Measurements from ENCODE around the gene HOMER2. TPM values are rescaled to one million over a fixed set of nuclear protein-coding genes. Genes with fewer than 3 reads are reported as not detected.
A peak's percentile ranks its signal among the peaks of the same experiment; 100 is the strongest.

Gene HOMER2
- total RNA-seq, 1 donor from 2014 or later, result 75.3 TPM

GRCh38 chr15:82993144-82993543, 40.6 kb upstream of the HOMER2 start:
- Histone ChIP-seq H3K4me3 (ENCODE audit: low read depth, low read length) (no peak overlapping the region), H3K36me3 (ENCODE audit: control insufficient read depth, insufficient read depth, low read length) (peaks cover 1% of the 10 kb centered on the region), H3K27me3 (ENCODE audit: control insufficient read depth, insufficient read depth, low read length) (no peaks in the 10 kb centered on the region)
- DNase-seq (ENCODE audit: low read depth) (no peak), FAIRE-seq (no peak)
- no peak for TF ChIP-seq CTCF (IDR thresholded peaks at IDR 0.05; ENCODE audit: insufficient read depth, low read length, severe bottlenecking)

- no peak for FAIRE-seq
Observed at GRCh38 chr15:82992436-82992998, 40.0 kb upstream of the HOMER2 start.

GRCh38 chr15:82986442-82986780, 33.9 kb upstream of the HOMER2 start:
- H3K36me3 ChIP-seq (ENCODE audit: control insufficient read depth, insufficient read depth, low read length), result peaks cover 1% of the 10 kb centered on the region
- FAIRE-seq (no peak), DNase-seq (ENCODE audit: low read depth) (peak; percentile 20)
- peak overlapping the region; percentile 54 for H3K4me3 ChIP-seq (ENCODE audit: low read depth, low read length)
- no peaks in the 10 kb centered on the region for H3K27me3 ChIP-seq (ENCODE audit: control insufficient read depth, insufficient read depth, low read length)
- no peak for TF ChIP-seq CTCF (IDR thresholded peaks at IDR 0.05; ENCODE audit: insufficient read depth, low read length, severe bottlenecking)

More at GRCh38 chr15:82992436-82992998, 40.0 kb upstream of the HOMER2 start:
- Histone ChIP-seq H3K4me3 (ENCODE audit: low read depth, low read length) (no peak overlapping the region), H3K27me3 (ENCODE audit: control insufficient read depth, insufficient read depth, low read length) (no peaks in the 10 kb centered on the region), H3K36me3 (ENCODE audit: control insufficient read depth, insufficient read depth, low read length) (peaks cover 1% of the 10 kb centered on the region)
- TF ChIP-seq CTCF (IDR thresholded peaks at IDR 0.05; ENCODE audit: insufficient read depth, low read length, severe bottlenecking), result no peak
- DNase-seq (ENCODE audit: low read depth), result no peak

- DNase-seq (ENCODE audit: low read depth) (peak; percentile 92), FAIRE-seq (peak; percentile 23)
- Histone ChIP-seq H3K27me3 (ENCODE audit: control insufficient read depth, insufficient read depth, low read length) (no peaks in the 10 kb centered on the region), H3K36me3 (ENCODE audit: control insufficient read depth, insufficient read depth, low read length) (peaks cover 1% of the 10 kb centered on the region), H3K4me3 (ENCODE audit: low read depth, low read length) (peak within 1 kb of the TSS; percentile 54)
- no peak for TF ChIP-seq CTCF (IDR thresholded peaks at IDR 0.05; ENCODE audit: insufficient read depth, low read length, severe bottlenecking)
Observed at GRCh38 chr15:82985688-82986441, 33.3 kb upstream of the HOMER2 start, which contains the start of gene RAMAC. Gene RAMAC (plus strand): TSS chr15:82986210. CDS start chr15:82989019, 2,809 bp downstream.

GRCh38 chr15:82980981-82981380, 28.5 kb upstream of the HOMER2 start:
- TF ChIP-seq CTCF (IDR thresholded peaks at IDR 0.05; ENCODE audit: insufficient read depth, low read length, severe bottlenecking), result no peak
- DNase-seq (ENCODE audit: low read depth), result no peak
- no peaks in the 10 kb centered on the region for H3K27me3 ChIP-seq (ENCODE audit: control insufficient read depth, insufficient read depth, low read length)
- FAIRE-seq, result no peak
- no peak overlapping the region for H3K4me3 ChIP-seq (ENCODE audit: low read depth, low read length)
- H3K36me3 ChIP-seq (ENCODE audit: control insufficient read depth, insufficient read depth, low read length), result no peaks in the 10 kb centered on the region
